SU-DHL-6 (cell line): ENCODE measurements around the gene VPS33A.

Source experiments
- H2AFZ ChIP-seq: fragments of 200-600 bp; sonication (generic); 2 replicates; pipeline ENCODE4 v1.6.1; 2014; ENCODE audit warnings: low read depth, mild to moderate bottlenecking, moderate library complexity, mixed read lengths, antibody characterized with exemption, low read length; ENCODE audit not compliant: severe bottlenecking
- H3F3A ChIP-seq: fragments of 200-600 bp; shearing (Covaris generic); 2 replicates; pipeline ENCODE4 v1.6.0; 2016; ENCODE audit warnings: antibody characterized with exemption, mild to moderate bottlenecking; ENCODE audit not compliant: insufficient read depth
- H3K27ac ChIP-seq: fragments of 200-600 bp; sonication (generic); 2 replicates; pipeline ENCODE4 v1.5.1; 2016; ENCODE audit warnings: low read depth, mild to moderate bottlenecking, low read length, moderate library complexity, mixed read lengths
- H3K27me3 ChIP-seq: fragments of 200-600 bp; sonication (generic), shearing (Covaris generic); 2 replicates; pipeline ENCODE4 v1.6.0; 2014; ENCODE audit warnings: mild to moderate bottlenecking, low read length
- H3K36me3 ChIP-seq: fragments of 200-600 bp; sonication (generic); 2 replicates; pipeline ENCODE4 v1.6.1; 2014; ENCODE audit warnings: mild to moderate bottlenecking, low read length, mixed read lengths
- H3K4me2 ChIP-seq: fragments of 300-600, 200-600 bp; shearing (Covaris generic), sonication (generic); 2 replicates; pipeline ENCODE4 v1.6.0; 2014; ENCODE audit warnings: low read length, low read depth, mild to moderate bottlenecking; ENCODE audit not compliant: poor library complexity, severe bottlenecking
- H3K4me3 ChIP-seq: fragments of 200-600 bp; sonication (generic); 2 replicates; pipeline ENCODE4 v1.5.1; 2014; ENCODE audit warnings: antibody characterized with exemption, low read length, mild to moderate bottlenecking, mixed read lengths; ENCODE audit not compliant: insufficient read depth, poor library complexity, severe bottlenecking
- H3K79me2 ChIP-seq: fragments of 200-600 bp; sonication (generic); 2 replicates; pipeline ENCODE4 v1.6.1; 2014; ENCODE audit warnings: mild to moderate bottlenecking, low read length, moderate library complexity; ENCODE audit not compliant: insufficient read depth
- H3K9ac ChIP-seq: fragments of 200-600 bp; sonication (generic); 2 replicates; pipeline ENCODE4 v1.7.0; 2014; ENCODE audit warnings: mild to moderate bottlenecking, low read length
- H3K9me2 ChIP-seq: fragments of 200-600 bp; sonication (generic); replicated peaks from 2 replicates; pipeline ENCODE4 v1.6.1; 2014; ENCODE audit warnings: low read length; ENCODE audit not compliant: insufficient read depth
- H3K9me3 ChIP-seq: fragments of 200-600 bp; sonication (generic); 2 replicates; pipeline ENCODE4 v1.6.1; 2014; ENCODE audit warnings: low read length, mixed read lengths; ENCODE audit not compliant: insufficient read depth
- H4K20me1 ChIP-seq: fragments of 200-600 bp; sonication (generic); 2 replicates; pipeline ENCODE4 v1.6.1; 2014; ENCODE audit warnings: low read depth, mild to moderate bottlenecking, antibody characterized with exemption, low read length, moderate library complexity, mixed read lengths
- EZH2phosphoT487 ChIP-seq: fragments of 200-600 bp; sonication (generic), shearing (Covaris generic); conservative IDR thresholded peaks from 2 replicates; pipeline ENCODE4 v1.6.1; 2018; ENCODE audit warnings: mild to moderate bottlenecking, antibody characterized with exemption, low read length, moderate library complexity, mixed read lengths
- TF ChIP-seq, protein P1 (sequence below): fragments of 200-600 bp; sonication (generic); IDR thresholded peaks from one replicate; pipeline ENCODE4 v1.5.1; 2017; ENCODE audit warnings: antibody characterized with exemption, mild to moderate bottlenecking, low read length, moderate library complexity; ENCODE audit not compliant: insufficient read depth, poor library complexity, severe bottlenecking

The VPS33A gene

DNA sequence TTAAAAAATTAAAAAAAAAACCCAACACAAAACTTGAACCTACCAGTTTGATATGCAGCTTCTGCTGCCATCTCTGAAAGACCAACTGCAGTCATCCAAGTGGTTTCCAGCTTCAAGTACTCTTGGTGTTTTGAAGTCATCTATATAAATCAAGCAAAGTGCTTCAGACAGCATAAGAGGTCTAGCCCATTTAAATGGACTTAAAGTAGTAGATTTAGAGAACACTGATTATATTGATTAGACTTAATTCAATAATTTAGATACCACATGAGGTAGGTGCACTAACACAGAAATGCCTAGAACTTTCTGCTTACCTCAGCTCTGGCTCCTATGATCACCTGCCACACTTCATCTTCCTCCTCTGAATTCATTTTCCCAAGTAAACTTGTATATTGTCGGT lies 49.8 kb downstream of the VPS33A start:
- H3K36me3 ChIP-seq = peaks cover 27% of the 10 kb centered on the region

DNA sequence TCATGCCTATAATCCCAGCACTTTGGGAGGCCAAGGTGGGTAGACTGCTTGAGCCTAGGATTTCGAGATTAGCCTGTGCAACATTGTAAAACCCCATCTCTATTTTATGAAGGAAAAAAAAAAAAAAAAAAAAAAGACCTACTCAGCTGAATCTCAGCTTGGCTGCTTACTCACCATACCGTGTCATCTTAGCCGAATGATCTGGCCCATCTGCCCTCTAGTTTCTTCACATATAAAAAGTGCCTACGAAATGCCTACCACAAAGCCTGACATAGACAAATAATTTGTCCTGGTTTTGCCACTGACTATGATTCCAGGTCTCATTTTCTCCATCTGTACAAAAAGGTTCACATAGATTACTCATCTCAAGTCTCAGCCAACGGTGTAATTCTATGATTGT lies 50.5 kb downstream of the VPS33A start:
- TF ChIP-seq EZH2phosphoT487 = no peak
- TF ChIP-seq, protein P1, sequence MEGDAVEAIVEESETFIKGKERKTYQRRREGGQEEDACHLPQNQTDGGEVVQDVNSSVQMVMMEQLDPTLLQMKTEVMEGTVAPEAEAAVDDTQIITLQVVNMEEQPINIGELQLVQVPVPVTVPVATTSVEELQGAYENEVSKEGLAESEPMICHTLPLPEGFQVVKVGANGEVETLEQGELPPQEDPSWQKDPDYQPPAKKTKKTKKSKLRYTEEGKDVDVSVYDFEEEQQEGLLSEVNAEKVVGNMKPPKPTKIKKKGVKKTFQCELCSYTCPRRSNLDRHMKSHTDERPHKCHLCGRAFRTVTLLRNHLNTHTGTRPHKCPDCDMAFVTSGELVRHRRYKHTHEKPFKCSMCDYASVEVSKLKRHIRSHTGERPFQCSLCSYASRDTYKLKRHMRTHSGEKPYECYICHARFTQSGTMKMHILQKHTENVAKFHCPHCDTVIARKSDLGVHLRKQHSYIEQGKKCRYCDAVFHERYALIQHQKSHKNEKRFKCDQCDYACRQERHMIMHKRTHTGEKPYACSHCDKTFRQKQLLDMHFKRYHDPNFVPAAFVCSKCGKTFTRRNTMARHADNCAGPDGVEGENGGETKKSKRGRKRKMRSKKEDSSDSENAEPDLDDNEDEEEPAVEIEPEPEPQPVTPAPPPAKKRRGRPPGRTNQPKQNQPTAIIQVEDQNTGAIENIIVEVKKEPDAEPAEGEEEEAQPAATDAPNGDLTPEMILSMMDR = no peak
- no peak overlapping the region for H3K9ac ChIP-seq
- H2AFZ ChIP-seq = no peak overlapping the region
- no peak overlapping the region for H3K27ac ChIP-seq
- H3K4me3 ChIP-seq = no peak overlapping the region
- peaks cover 28% of the 10 kb centered on the region for H3K36me3 ChIP-seq
- H3K9me2 ChIP-seq = no peaks in the 10 kb centered on the region
- H3K27me3 ChIP-seq = no peaks in the 10 kb centered on the region
- no peaks in the 10 kb centered on the region for H3K9me3 ChIP-seq
- H3F3A ChIP-seq = 0 out of 2 replicates have a peak, but pooled peaks cover 2% of the 10 kb centered on the region
- no peaks in the 10 kb centered on the region for H4K20me1 ChIP-seq
- peaks cover 8% of the 10 kb centered on the region; the same call in 1 of the 2 replicates for H3K79me2 ChIP-seq
- H3K4me2 ChIP-seq = no peak overlapping the region

More for the DNA sequence above, 49.8 kb downstream of the VPS33A start:
- H4K20me1 ChIP-seq = no peaks in the 10 kb centered on the region; the same call in 1 of the 2 replicates
- H3K4me2 ChIP-seq = no peak overlapping the region
- H3K9me3 ChIP-seq = no peaks in the 10 kb centered on the region
- H3K9ac ChIP-seq = no peak overlapping the region
- H3K4me3 ChIP-seq = no peak overlapping the region
- H3K79me2 ChIP-seq = peaks cover 14% of the 10 kb centered on the region
- H3K9me2 ChIP-seq = no peaks in the 10 kb centered on the region
- no peak overlapping the region for H2AFZ ChIP-seq
- TF ChIP-seq, protein P1 = no peak
- no peak for TF ChIP-seq EZH2phosphoT487
- no peaks in the 10 kb centered on the region for H3K27me3 ChIP-seq
- H3K27ac ChIP-seq = no peak overlapping the region
- 0 out of 2 replicates have a peak, but pooled peaks cover 5% of the 10 kb centered on the region for H3F3A ChIP-seq

- H3K27me3 ChIP-seq = no peaks in the 10 kb centered on the region
- peaks cover 16% of the 10 kb centered on the region; the same call in 1 of the 2 replicates for H3K36me3 ChIP-seq
- H3K27ac ChIP-seq = no peak overlapping the region
- H3F3A ChIP-seq = no peaks in the 10 kb centered on the region; the same call in 1 of the 2 replicates
- no peaks in the 10 kb centered on the region for H3K9me3 ChIP-seq
- TF ChIP-seq, protein P1 = no peak
- TF ChIP-seq EZH2phosphoT487 = no peak
- H2AFZ ChIP-seq = no peak overlapping the region
- no peaks in the 10 kb centered on the region for H4K20me1 ChIP-seq
- H3K9me2 ChIP-seq = no peaks in the 10 kb centered on the region
- H3K4me3 ChIP-seq = no peak overlapping the region
- H3K4me2 ChIP-seq = no peak overlapping the region
- H3K79me2 ChIP-seq = no peaks in the 10 kb centered on the region
- H3K9ac ChIP-seq = no peak overlapping the region
Observed at GRCh38 chr12:122208073-122208820, 58.0 kb downstream of the VPS33A start.
